Lung (tissue), 12 donors: ENCODE results near the gene ARPP21. TPM values are rescaled to one million over a fixed set of nuclear protein-coding genes. Genes with fewer than 3 reads are reported as not detected.

Experiments
- ATAC-seq: fragments of 200-7000 bp; cut with Tn5 transposase; one replicate; pipeline ENCODE4 v1.9.1; 2020; ENCODE audit warnings: moderate number of reproducible peaks; ENCODE audit not compliant: insufficient read depth, low FRiP score
- DNase-seq, 3 donors: peaks; one replicate each; pipeline ENCODE4 v3.0.0-alpha.2; 2013 to 2017
- H3K27ac ChIP-seq, 2 donors: one replicate each; pipeline ENCODE4 v1.5.1; 2013; ENCODE audit warnings: mild to moderate bottlenecking in 2 of 2, moderate library complexity in 2 of 2, control low read depth in 1 of 2, inconsistent platforms in 1 of 2, low read depth in 1 of 2, low read length in 1 of 2
- H3K27me3 ChIP-seq, 3 donors: one replicate each; pipeline ENCODE4 v1.5.1; 2013; ENCODE audit warnings: low read length in 2 of 3; ENCODE audit not compliant: control insufficient read depth in 3 of 3, insufficient read depth in 3 of 3
- H3K36me3 ChIP-seq, 4 donors: one replicate each; pipeline ENCODE4 v1.5.1; 2013; ENCODE audit warnings: low read length in 4 of 4, mild to moderate bottlenecking in 1 of 4, moderate library complexity in 1 of 4; ENCODE audit not compliant: control insufficient read depth in 4 of 4, insufficient read depth in 4 of 4
- H3K4me1 ChIP-seq, 5 donors: one replicate each; pipeline ENCODE4 v1.5.1; 2013; ENCODE audit warnings: low read length in 5 of 5, mild to moderate bottlenecking in 2 of 5, moderate library complexity in 1 of 5; ENCODE audit not compliant: control insufficient read depth in 5 of 5, insufficient read depth in 5 of 5
- H3K4me3 ChIP-seq: one replicate; pipeline ENCODE4 v1.5.1; 2013; ENCODE audit warnings: mild to moderate bottlenecking, control low read depth, moderate library complexity
- H3K9ac ChIP-seq, 2 donors: one replicate each; pipeline ENCODE4 v1.5.1; 2013; ENCODE audit warnings: low read length in 2 of 2, control low read depth in 1 of 2; ENCODE audit not compliant: insufficient read depth in 1 of 2
- H3K9me3 ChIP-seq, 4 donors: one replicate each; pipeline ENCODE4 v1.5.1; 2013; ENCODE audit warnings: low read length in 3 of 4, mild to moderate bottlenecking in 1 of 4, moderate library complexity in 1 of 4; ENCODE audit not compliant: control insufficient read depth in 4 of 4, insufficient read depth in 3 of 4
- CTCF ChIP-seq: IDR thresholded peaks from 2 replicates; pipeline ENCODE4 v1.5.1; 2012; ENCODE audit warnings: mild to moderate bottlenecking; ENCODE audit errors: control extremely low read depth, extremely low read depth
- WGBS, 2 donors: extraction: QIAGEN DNeasy Blood & Tissue Kit; methylation state at CpG; one replicate each; pipeline ENCODE4 v1.1.7; 2013; 5-methylcytosine and 5-hydroxymethylcytosine counted together
- polyA plus RNA-seq, 2 donors: library from polyadenylated mRNA; stranded (reverse); fragments of 200-250 nt; gene quantifications; one replicate each; pipeline ENCODE4 v1.2.1, GENCODE V29; 2013
- total RNA-seq, 2 donors: library from RNA; depleted of rRNA in 1 of 2; stranded (reverse); fragments of >200 nt in 1 of 2; gene quantifications; one replicate each; pipeline ENCODE4 v1.2.1, GENCODE V29; 2014 to 2021
- donor health status: control.
- donor health status: control.
- donor health status: Bipolar disorder and iron deficiency.
- donor health status: healthy.
- donor health status: DM: yes; HTN: yes; CAD: no.

Gene ARPP21
- total and polyA plus RNA-seq, 4 donors: 0.71 TPM; not detected in 3

GRCh38 chr3:35643495-35643894 lies 4.2 kb downstream of the ARPP21 start:
- no peaks in the 10 kb centered on the region for H3K36me3 ChIP-seq
- no peak overlapping the region for H3K9ac ChIP-seq
- no peak for TF ChIP-seq CTCF
- no peak for DNase-seq
- H3K4me1 ChIP-seq: peaks cover 0 to 17% (median 0%) of the 10 kb centered on the region in 5 donors
- WGBS, 2 donors: 79 to 90% methylated on average over 2 of the region's 2 CpGs
- H3K27ac ChIP-seq: no peak overlapping the region
- ATAC-seq: no peak
- H3K4me3 ChIP-seq: no peak overlapping the region
- H3K27me3 ChIP-seq: peaks cover 2 to 50% (median 42%) of the 10 kb centered on the region in 3 donors
- peaks cover 0 to 8% (median 0%) of the 10 kb centered on the region in 4 donors for H3K9me3 ChIP-seq

DNA sequence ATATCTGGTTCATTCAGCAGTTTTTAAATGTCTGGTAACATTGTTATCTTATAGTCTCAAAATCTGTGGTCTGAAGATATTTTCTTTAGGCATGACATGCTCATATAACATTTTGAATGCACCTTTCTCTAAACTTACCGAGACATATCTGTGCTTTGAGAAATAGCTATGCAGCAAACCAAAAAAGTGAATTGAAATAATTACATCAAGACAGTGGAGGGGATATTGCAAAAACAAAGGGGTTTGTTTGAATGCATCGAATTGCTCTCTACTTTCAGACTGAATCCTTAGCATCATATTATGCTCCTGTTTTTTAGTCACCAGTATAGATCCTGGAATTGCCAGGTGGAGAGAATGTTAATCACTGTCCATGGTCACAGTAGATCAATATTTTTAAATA lies 5.1 kb downstream of the ARPP21 start:
- Histone ChIP-seq H3K27ac (no peak overlapping the region), H3K9ac (no peak overlapping the region), H3K9me3 (peaks cover 0 to 3% (median 0%) of the 10 kb centered on the region in 4 donors), H3K4me3 (no peak overlapping the region), H3K36me3 (no peaks in the 10 kb centered on the region), H3K27me3 (peaks cover 0 to 42% (median 39%) of the 10 kb centered on the region in 3 donors), H3K4me1 (peaks cover 0 to 11% (median 0%) of the 10 kb centered on the region in 5 donors)
- DNase-seq (no peak), ATAC-seq (no peak)
- no peak for TF ChIP-seq CTCF
- 84 to 91% methylated on average over 2 of the region's 2 CpGs for WGBS, 2 donors

GRCh38 chr3:35645189-35645588 lies 5.9 kb downstream of the ARPP21 start:
- 75 to 78% methylated on average over 2 of the region's 2 CpGs for WGBS, 2 donors
- peaks cover 0 to 36% (median 31%) of the 10 kb centered on the region in 3 donors for H3K27me3 ChIP-seq
- H3K4me3 ChIP-seq: no peak overlapping the region
- no peaks in the 10 kb centered on the region for H3K36me3 ChIP-seq
- H3K4me1 ChIP-seq: peaks cover 0 to 5% (median 0%) of the 10 kb centered on the region in 5 donors
- H3K9me3 ChIP-seq: no peaks in the 10 kb centered on the region
- no peak overlapping the region for H3K27ac ChIP-seq
- no peak overlapping the region for H3K9ac ChIP-seq
- DNase-seq (no peak), ATAC-seq (no peak)
- TF ChIP-seq CTCF: no peak

DNA sequence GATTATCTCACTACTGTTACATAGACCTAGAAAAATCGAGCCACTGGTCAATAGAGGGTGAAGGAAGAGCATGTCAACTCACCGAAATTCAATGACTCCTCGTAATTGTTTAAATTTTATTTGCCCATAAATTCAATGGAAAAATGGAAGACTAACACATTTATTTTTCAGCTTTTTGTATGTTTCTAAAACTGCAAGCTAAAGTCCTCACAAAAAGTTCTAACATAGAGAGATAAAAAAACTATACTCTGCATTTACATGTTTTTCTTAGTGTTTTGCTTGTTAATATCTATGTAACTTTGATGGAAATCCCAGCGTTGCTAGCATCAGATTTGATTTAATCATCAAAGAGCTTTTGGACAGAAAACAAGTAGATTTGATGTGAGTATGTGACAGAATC lies 6.8 kb downstream of the ARPP21 start:
- H3K27me3 ChIP-seq: peaks cover 0 to 28% (median 23%) of the 10 kb centered on the region in 3 donors
- H3K4me1 ChIP-seq: peaks cover 0 to 4% (median 0%) of the 10 kb centered on the region in 5 donors
- H3K4me3 ChIP-seq: no peak overlapping the region
- ATAC-seq (no peak), DNase-seq (no peak)
- H3K36me3 ChIP-seq: no peaks in the 10 kb centered on the region
- no peaks in the 10 kb centered on the region for H3K9me3 ChIP-seq
- no peak for TF ChIP-seq CTCF
- no peak overlapping the region for H3K27ac ChIP-seq
- H3K9ac ChIP-seq: no peak overlapping the region
- whole genome bisulfite sequencing, 2 donors: 82 to 89% methylated on average over 4 of the region's 4 CpGs
